GM19193 (cell line): ENCODE results near the gene SLC29A1.

Experiments used
- POLR2A ChIP-seq: IDR thresholded peaks from 4 replicates; pipeline ENCODE4 v1.6.1; 2011; ENCODE audit not compliant: insufficient read depth, insufficient read length; ENCODE audit errors: extremely low read depth

The SLC29A1 gene

GRCh38 chr6:44260451-44261297 is 37.3 kb downstream of the SLC29A1 start:
- peak; percentile 39 for TF ChIP-seq POLR2A

- TF ChIP-seq POLR2A = peak; percentile 4
Observed at GRCh38 chr6:44261581-44261980, 38.2 kb downstream of the SLC29A1 start.

GRCh38 chr6:44262467-44263353 is 39.3 kb downstream of the SLC29A1 start:
- peak; percentile 28 for TF ChIP-seq POLR2A

- TF ChIP-seq POLR2A = peak; percentile 61
Observed at GRCh38 chr6:44263354-44264100, 40.1 kb downstream of the SLC29A1 start.

- peak; percentile 61 for TF ChIP-seq POLR2A
Observed at GRCh38 chr6:44264154-44265006, 41.0 kb downstream of the SLC29A1 start.

GRCh38 chr6:44265007-44265721 is 41.8 kb downstream of the SLC29A1 start, which contains the start of gene NFKBIE:
TSS of gene NFKBIE (minus strand) at chr6:44265551. CDS start at chr6:44265346, 205 bp downstream.
- TF ChIP-seq POLR2A = peak; percentile 82

- TF ChIP-seq POLR2A = no peak
Observed at GRCh38 chr6:44265722-44266233, 42.4 kb downstream of the SLC29A1 start.

- TF ChIP-seq POLR2A = no peak
Observed at GRCh38 chr6:44266347-44266746, 43.0 kb downstream of the SLC29A1 start.

GRCh38 chr6:44267252-44267651 is 43.9 kb downstream of the SLC29A1 start:
- no peak for TF ChIP-seq POLR2A

GRCh38 chr6:44268095-44268628 is 44.8 kb downstream of the SLC29A1 start:
- no peak for TF ChIP-seq POLR2A

- TF ChIP-seq POLR2A = no peak
Observed at GRCh38 chr6:44269178-44269920, 46.0 kb downstream of the SLC29A1 start.

- no peak for TF ChIP-seq POLR2A
Observed at GRCh38 chr6:44269921-44270525, 46.6 kb downstream of the SLC29A1 start, which contains the start of gene TMEM151B. TSS of gene TMEM151B (plus strand) at chr6:44270450. CDS start at chr6:44270743, 293 bp downstream.
